IPS DF 6.9 (cell line): ENCODE data around the gene DENND4C.

Experiments used
- DNase-seq: peaks from one replicate; pipeline ENCODE4 v3.0.0-alpha.2; 2013; ENCODE audit warnings: low read depth, low spot score
- H3K27ac ChIP-seq: one replicate; pipeline ENCODE4 v1.5.1; 2013; ENCODE audit warnings: low read length, control low read depth
- H3K27me3 ChIP-seq: 2 replicates; pipeline ENCODE4 v1.6.1; 2013; ENCODE audit warnings: mild to moderate bottlenecking, low read length; ENCODE audit not compliant: control insufficient read depth, insufficient read depth
- H3K36me3 ChIP-seq: 2 replicates; pipeline ENCODE4 v1.6.1; 2013; ENCODE audit warnings: low read length; ENCODE audit not compliant: control insufficient read depth, insufficient read depth
- H3K4me1 ChIP-seq: 2 replicates; pipeline ENCODE4 v1.6.1; 2013; ENCODE audit warnings: low read length; ENCODE audit not compliant: control insufficient read depth, insufficient read depth
- H3K4me3 ChIP-seq: 2 replicates; pipeline ENCODE4 v1.5.1; 2013; ENCODE audit warnings: mild to moderate bottlenecking, low read length
- H3K9me3 ChIP-seq: 2 replicates; pipeline ENCODE4 v1.6.1; 2013; ENCODE audit warnings: low read length, inconsistent platforms; ENCODE audit not compliant: control insufficient read depth, insufficient read depth
- WGBS: extraction: QIAGEN DNeasy Blood & Tissue Kit; methylation state at CpG from one replicate; pipeline ENCODE4 v1.1.7; 2013; ENCODE audit warnings: mixed read lengths, missing lambda C conversion rate; ENCODE audit not compliant: insufficient read length, insufficient coverage; 5-methylcytosine and 5-hydroxymethylcytosine counted together

The DENND4C gene

GRCh38 chr9:19224563-19224962 lies 5.9 kb upstream of the DENND4C start:
- no peak for DNase-seq
- Histone ChIP-seq H3K4me3 (no peak overlapping the region), H3K9me3 (no peaks in the 10 kb centered on the region), H3K4me1 (no peaks in the 10 kb centered on the region; the same call in 1 of the 2 replicates), H3K27me3 (no peaks in the 10 kb centered on the region), H3K36me3 (no peaks in the 10 kb centered on the region), H3K27ac (no peak overlapping the region)
- WGBS, result 100% methylated on average over 2 of the region's 7 CpGs

GRCh38 chr9:19229595-19230354 lies 718 bp upstream of the DENND4C start:
- no peaks in the 10 kb centered on the region for H3K27me3 ChIP-seq
- peak overlapping the region; percentile 64; the same call in 1 of the 2 replicates for H3K4me3 ChIP-seq
- 100% methylated on average over 1 of the region's 41 CpGs for whole genome bisulfite sequencing
- no peak overlapping the region for H3K27ac ChIP-seq
- H3K36me3 ChIP-seq, result no peaks in the 10 kb centered on the region
- H3K4me1 ChIP-seq, result no peaks in the 10 kb centered on the region; the same call in 1 of the 2 replicates
- DNase-seq, result peak; percentile 37
- H3K9me3 ChIP-seq, result no peaks in the 10 kb centered on the region

DNA sequence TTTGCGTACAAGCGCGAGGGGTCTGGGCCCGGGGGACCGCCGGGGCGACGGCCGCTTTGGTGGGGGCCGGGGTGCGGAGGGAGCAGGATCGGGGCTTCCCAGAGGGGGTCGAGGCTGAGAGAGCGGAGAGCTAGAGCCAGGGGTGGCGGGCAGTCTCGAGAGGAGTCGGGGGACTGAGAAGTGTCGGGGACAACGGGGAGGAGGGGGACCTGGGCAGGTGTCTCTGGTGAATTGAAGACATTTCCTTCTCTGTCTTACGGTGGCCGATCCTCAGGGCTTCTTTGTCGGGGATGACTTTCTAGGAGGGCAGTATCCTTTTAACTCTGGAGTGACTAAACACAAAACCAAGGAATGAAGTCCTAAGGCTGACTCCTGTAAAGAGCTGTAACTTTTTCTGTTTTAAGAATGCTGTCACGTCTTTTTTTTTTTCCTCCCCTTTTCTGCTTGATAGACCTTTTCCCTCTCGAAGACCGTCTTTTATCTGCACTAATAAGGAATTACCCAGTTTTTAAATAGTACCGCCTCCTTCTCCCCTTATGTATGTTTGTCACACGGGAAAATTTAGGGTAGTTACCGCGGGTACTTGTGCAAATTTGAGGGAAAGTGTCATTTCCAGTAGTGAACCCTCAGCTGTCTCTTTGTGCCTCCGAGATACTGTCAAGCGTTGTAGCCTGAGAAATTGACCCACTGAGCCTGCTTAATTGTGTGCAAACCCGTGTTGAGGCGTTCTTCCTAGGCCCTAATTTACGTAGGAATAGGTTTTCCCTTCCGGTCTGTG lies 822 bp downstream of the DENND4C start:
- no peaks in the 10 kb centered on the region for H3K27me3 ChIP-seq
- H3K27ac ChIP-seq, result no peak overlapping the region
- peak overlapping the region; percentile 64 for H3K4me3 ChIP-seq
- DNase-seq, result no peak
- H3K4me1 ChIP-seq, result no peaks in the 10 kb centered on the region; the same call in 1 of the 2 replicates
- no peaks in the 10 kb centered on the region for H3K9me3 ChIP-seq
- no peaks in the 10 kb centered on the region for H3K36me3 ChIP-seq
- no CpG with 5 or more reads among the region's 35 CpGs for WGBS

- no peak for DNase-seq
Measured at GRCh38 chr9:19231904-19232822, 1.7 kb downstream of the DENND4C start.

GRCh38 chr9:19232823-19233194 lies 2.3 kb downstream of the DENND4C start:
- no peak for DNase-seq
- no CpG with 5 or more reads among the region's 1 CpG for WGBS

More at GRCh38 chr9:19231904-19232822, 1.7 kb downstream of the DENND4C start:
- H3K27ac ChIP-seq, result no peak overlapping the region
- no peaks in the 10 kb centered on the region; the same call in 1 of the 2 replicates for H3K4me1 ChIP-seq
- H3K36me3 ChIP-seq, result no peaks in the 10 kb centered on the region
- no peaks in the 10 kb centered on the region for H3K27me3 ChIP-seq
- no peaks in the 10 kb centered on the region for H3K9me3 ChIP-seq
- H3K4me3 ChIP-seq, result peak overlapping the region; percentile 64; the same call in 1 of the 2 replicates
- WGBS, result 100% methylated on average over 2 of the region's 14 CpGs

DNA sequence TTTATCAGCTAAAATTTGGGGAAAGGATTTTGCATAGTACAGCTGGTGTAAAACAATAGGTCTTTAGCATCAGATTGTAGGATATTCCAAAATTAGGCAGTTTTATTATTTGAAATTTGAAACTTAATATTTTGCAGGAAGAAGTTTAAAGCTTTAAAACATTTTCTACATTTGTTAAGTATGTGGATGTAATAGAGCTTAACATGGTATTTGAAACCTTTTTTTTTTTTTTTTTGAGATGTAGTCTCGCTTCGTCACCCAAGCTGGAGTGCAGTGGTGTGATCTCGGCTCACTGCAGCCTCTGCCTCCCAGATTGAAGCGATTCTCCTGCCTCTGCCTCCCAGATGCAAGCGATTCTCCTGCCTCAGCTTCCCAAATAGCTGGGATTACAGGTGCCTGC lies 2.9 kb downstream of the DENND4C start:
- no peak overlapping the region for H3K4me3 ChIP-seq
- H3K27me3 ChIP-seq, result no peaks in the 10 kb centered on the region
- no CpG with 5 or more reads among the region's 5 CpGs for WGBS
- DNase-seq, result no peak
- H3K9me3 ChIP-seq, result no peaks in the 10 kb centered on the region
- no peaks in the 10 kb centered on the region; the same call in 1 of the 2 replicates for H3K4me1 ChIP-seq
- H3K27ac ChIP-seq, result no peak overlapping the region
- H3K36me3 ChIP-seq, result no peaks in the 10 kb centered on the region

More at GRCh38 chr9:19232823-19233194, 2.3 kb downstream of the DENND4C start:
- Histone ChIP-seq H3K27me3 (no peaks in the 10 kb centered on the region), H3K4me1 (no peaks in the 10 kb centered on the region; the same call in 1 of the 2 replicates), H3K36me3 (no peaks in the 10 kb centered on the region), H3K27ac (no peak overlapping the region), H3K4me3 (no peak overlapping the region), H3K9me3 (no peaks in the 10 kb centered on the region)

DNA sequence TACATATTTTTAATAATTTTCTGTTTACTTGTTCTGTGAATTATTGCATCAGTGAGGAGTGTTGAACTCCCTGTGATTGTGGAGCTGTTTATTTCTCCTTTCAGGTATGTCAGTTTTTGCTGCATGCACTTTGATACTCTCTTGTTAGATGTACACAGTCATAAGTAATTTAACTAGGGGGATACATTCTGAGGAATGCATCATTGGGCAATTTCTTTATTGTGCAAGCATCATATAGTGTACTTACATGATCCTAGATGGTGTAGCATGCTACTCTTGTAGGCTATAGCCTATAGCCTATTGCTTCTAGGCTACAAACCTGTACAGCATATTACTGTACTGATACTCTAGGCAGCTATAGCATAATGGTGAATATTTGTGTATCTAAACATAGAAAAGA lies 9.5 kb downstream of the DENND4C start:
- H3K36me3 ChIP-seq, result no peaks in the 10 kb centered on the region
- H3K4me1 ChIP-seq, result no peaks in the 10 kb centered on the region
- no peak overlapping the region for H3K4me3 ChIP-seq
- no peak for DNase-seq
- no peaks in the 10 kb centered on the region for H3K27me3 ChIP-seq
- no peak overlapping the region for H3K27ac ChIP-seq
- no peaks in the 10 kb centered on the region for H3K9me3 ChIP-seq

- no CpG with 5 or more reads among the region's 6 CpGs for WGBS
- no peaks in the 10 kb centered on the region for H3K4me1 ChIP-seq
- no peaks in the 10 kb centered on the region for H3K36me3 ChIP-seq
- no peak for DNase-seq
- no peak overlapping the region for H3K27ac ChIP-seq
- H3K9me3 ChIP-seq, result no peaks in the 10 kb centered on the region
- H3K27me3 ChIP-seq, result no peaks in the 10 kb centered on the region
- no peak overlapping the region for H3K4me3 ChIP-seq
Measured at GRCh38 chr9:19241728-19242127, 11.2 kb downstream of the DENND4C start.

- H3K4me3 ChIP-seq, result no peak overlapping the region
- H3K27ac ChIP-seq, result no peak overlapping the region
- H3K36me3 ChIP-seq, result no peaks in the 10 kb centered on the region
- H3K27me3 ChIP-seq, result no peaks in the 10 kb centered on the region
- H3K4me1 ChIP-seq, result no peaks in the 10 kb centered on the region
- no peaks in the 10 kb centered on the region for H3K9me3 ChIP-seq
- no peak for DNase-seq
- WGBS, result no CpG with 5 or more reads among the region's 10 CpGs
Measured at GRCh38 chr9:19243366-19244033, 13.0 kb downstream of the DENND4C start.
